HG03045 (cell line): Measurements from ENCODE around the gene DCDC2.
"Not testable (repeated sequence)": the region's sequence is repeated elsewhere in the genome, so short reads cannot be mapped to it uniquely, and the experiment has no call there.

ENCODE experiments used
- ATAC-seq: cut with Tn5 transposase; IDR thresholded peaks from one replicate; pipeline ENCODE4 v1.9.1; 2021; ENCODE audit warnings: mild to moderate bottlenecking, moderate library complexity; ENCODE audit not compliant: unreplicated experiment

DCDC2 gene

GRCh38 chr6:24273096-24273870 lies 84.6 kb downstream of the DCDC2 start:
- ATAC-seq = no peak

DNA sequence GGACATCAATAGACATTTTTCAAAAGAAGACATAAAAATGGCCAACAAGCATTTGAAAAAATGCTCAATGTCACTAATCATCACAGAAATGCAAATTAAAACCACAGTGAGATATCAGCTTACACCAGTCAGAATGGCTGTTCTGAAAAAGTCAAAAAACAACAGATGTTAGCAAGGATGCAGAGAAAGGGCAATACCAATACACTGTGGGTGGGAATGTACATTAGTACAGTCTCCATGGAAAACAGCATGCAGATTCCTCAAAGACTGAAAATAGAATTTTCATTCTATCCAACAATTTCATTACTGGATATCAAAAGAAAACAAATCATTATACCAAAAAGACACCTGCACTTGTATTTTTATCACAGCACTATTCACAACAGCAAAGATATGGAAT lies 85.3 kb downstream of the DCDC2 start:
- no peak for ATAC-seq

DNA sequence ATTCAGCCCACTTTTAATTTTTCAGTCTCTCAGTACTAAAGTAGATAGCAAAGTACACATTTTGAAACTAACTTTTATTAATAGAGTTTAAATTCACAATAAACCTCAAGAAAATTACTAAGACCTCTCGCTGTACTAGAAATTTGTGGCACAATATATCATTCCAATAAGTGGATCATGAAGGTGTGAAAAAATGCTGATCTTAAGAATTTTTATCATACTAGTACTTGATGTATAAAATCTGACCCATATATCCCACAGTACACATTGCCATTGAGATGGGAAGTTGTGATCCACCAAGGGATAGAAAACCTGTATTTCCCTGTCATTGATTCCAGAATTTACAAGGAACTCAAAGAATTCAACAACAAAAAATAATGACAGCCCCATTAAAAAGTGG lies 85.7 kb downstream of the DCDC2 start:
- no peak for ATAC-seq

DNA sequence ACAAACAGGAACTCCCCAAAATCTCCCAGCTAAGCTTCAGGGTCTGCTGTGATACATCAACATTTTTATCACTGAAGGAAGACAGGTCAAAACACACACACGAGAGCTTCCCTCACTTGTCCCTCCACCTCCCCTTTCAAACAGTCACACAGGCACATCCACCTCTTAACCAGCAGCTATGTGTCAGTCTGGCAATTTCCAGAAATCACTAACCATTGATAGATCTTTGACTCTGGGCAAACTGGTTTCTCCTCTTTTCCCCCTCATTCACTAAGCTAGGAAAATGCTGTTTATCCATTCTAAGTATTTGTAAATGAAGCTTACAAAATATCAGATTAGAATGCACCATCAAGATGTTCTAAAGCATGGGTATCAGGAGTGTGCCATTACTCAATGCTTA lies 87.8 kb downstream of the DCDC2 start:
- ATAC-seq = no peak

GRCh38 chr6:24258214-24258613 lies 99.6 kb downstream of the DCDC2 start:
- ATAC-seq = not testable (repeated sequence)

DNA sequence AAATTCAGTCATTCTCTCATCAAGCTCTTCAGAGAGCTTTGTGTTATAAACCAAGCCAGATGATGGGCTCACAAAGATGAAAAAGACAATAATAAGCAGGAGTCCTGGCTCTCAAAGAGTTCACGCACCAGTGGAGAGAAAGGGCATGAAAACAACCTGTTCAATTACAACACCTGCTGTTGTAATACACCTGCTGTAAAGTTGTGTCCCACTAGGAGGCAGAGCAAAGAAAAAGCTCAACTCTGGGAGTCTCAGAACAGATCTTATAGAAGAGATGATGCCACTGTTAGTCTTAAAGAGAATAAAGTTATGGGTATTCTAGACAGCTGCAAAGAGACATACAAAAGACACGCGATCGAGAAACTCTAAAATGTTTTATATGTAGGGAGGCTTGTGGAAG lies 100.6 kb downstream of the DCDC2 start:
- ATAC-seq = no peak

- peak; percentile 67 for ATAC-seq
These were observed 102.2 kb downstream of the DCDC2 start for GRCh38 chr6:24255676-24256075.

GRCh38 chr6:24253360-24253759 lies 104.5 kb downstream of the DCDC2 start:
- no peak for ATAC-seq

DNA sequence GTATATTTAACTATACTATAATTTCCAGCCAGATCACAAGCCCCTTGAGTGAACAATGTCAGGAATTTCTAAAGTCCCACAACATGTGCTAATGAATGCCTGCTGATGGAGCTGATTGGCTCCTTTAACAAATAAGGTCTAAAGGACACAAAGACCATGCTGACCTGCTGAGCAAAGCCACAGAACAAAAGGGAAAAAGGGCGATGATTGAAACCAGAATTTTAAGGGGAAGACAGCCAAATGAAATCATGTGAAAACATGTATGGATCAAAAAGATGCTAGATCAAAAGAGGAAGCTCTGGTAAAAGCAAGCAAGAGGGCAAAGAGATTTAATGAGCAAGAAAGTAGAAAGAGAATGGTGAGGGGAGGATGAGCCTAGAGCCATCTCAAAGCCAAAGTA lies 105.6 kb downstream of the DCDC2 start:
- ATAC-seq = no peak

GRCh38 chr6:24251339-24251738 lies 106.5 kb downstream of the DCDC2 start:
- no peak for ATAC-seq

DNA sequence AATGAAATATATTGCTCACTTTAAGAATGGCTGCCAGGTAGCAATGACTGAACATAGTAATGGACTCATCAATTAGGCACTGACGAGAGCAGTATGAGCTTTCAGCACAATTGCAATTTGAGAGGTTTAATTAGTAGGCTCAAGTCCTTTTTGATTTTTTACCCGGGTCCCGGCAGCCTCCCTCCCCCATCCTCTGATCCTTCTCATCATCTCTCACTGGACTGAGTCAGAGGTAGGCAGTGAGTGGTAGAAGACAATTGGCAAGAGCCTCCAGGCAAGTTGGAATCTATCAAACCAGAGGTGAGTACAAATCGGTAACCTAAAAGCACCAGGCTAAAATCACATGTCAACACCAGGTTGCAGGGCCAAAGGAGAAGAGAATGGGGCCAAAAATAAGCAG lies 107.9 kb downstream of the DCDC2 start:
- no peak for ATAC-seq

GRCh38 chr6:24245275-24245674 lies 112.6 kb downstream of the DCDC2 start:
- no peak for ATAC-seq

DNA sequence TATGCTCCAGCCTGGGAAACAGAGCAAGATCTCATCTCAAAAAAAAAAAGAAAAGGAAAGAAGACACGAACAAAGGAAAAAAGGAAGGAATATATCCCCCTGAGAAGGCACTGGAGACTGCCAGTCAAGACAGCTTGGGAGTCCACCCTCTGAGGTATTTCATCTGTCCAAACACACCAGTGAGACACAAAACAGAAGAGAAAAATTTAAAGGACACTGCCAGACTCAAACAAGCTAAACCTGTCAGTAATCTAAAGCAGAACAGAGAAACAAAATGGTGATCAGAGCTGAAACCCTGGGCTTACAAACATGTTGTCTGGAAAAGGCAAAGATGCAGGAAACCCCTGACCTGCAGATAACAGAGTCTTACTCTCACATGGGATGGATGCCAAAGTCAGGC lies 114.9 kb downstream of the DCDC2 start:
- no peak for ATAC-seq

DNA sequence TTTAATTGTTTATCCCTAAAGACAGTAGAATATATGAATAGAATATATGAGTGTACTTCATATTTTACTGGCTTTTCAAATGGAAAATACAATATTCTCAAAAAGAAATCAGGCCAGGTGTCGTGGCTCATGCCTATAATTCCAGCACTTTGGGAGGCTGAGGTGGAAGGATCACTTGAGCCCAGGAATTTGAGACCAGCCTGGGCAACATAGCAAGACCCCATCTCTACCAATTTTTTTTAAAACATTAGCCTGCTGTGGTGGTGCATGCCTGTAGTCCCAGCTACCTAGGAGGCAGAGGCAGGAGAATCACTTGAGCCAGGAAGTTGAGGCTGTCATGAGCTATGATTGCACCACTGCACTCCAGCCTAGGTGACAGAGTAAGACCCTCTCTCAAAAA lies 116.1 kb downstream of the DCDC2 start:
- not testable (repeated sequence) for ATAC-seq

DNA sequence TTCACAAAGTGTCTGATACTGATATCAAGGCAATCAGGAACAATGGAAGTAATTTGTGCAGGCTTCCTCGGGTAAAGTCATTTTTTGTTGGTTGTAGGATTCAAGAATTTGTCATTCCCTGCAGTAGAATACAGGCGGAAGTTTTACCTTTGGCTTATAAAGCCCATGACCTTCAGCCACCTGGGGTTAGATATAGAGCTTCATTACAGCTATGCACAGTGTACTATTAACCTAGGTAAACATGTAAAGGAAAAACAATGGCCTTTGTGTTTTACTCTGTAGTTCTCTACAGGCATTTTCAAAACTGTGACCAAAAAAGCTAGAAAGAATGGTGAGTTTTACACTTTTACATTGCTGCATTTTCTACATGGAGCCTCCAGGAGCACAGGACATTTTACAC lies 116.9 kb downstream of the DCDC2 start:
- ATAC-seq = no peak

DNA sequence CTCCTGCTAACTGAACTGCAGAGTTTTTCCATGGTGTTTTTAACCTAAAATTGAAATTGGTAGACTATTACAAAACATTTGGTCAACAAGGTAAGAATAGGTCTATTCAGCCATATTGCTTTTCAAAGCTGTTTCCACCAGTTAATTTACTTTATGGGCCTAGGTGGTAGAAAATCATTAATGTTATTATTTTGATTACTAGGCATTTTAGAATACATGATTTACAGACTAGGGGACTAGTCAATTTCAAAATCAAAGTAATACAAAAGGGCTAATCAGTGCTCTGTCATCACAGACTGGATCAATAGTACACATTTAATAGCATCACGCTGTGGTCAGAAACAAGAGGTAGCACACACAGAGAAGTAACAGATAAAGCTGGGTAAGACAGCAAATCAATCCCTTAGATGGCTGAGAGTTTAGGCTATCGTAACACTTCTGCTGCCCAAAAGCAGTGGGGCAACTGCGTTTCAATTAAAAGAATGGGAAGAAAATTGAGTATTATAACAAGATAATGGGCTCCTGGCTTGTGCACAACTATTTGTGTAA lies 117.4 kb downstream of the DCDC2 start:
- ATAC-seq = no peak

- no peak for ATAC-seq
These were observed 119.2 kb downstream of the DCDC2 start for GRCh38 chr6:24238700-24239099.

- not testable (repeated sequence) for ATAC-seq
These were observed 121.1 kb downstream of the DCDC2 start for GRCh38 chr6:24236779-24237178.

GRCh38 chr6:24233813-24234442 lies 123.9 kb downstream of the DCDC2 start:
- no peak for ATAC-seq

DNA sequence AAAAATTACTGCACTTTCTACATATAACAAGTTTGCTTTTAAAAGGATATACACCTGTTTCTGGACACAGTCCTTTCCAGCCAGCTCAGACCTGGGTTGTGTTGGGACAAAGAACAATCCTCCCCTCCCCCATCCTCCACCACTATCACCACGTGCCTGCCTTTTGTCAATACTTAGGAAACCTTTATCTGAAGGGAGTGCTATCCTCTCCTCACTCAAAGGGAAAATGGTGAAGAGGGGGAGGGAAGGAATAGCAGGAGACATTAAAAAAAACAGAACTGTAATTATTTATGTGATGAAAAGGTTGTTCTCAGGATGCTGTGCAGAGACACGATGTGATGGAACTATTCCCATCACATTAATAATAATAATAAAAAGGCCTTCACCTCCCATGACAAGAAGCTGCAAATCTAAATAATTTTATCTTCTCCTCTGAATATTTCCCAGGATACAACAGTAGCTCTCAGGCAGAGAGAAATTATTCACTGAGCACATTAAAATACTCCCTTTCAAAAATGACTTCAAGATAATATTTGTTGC lies 126.4 kb downstream of the DCDC2 start:
- no peak for ATAC-seq

DNA sequence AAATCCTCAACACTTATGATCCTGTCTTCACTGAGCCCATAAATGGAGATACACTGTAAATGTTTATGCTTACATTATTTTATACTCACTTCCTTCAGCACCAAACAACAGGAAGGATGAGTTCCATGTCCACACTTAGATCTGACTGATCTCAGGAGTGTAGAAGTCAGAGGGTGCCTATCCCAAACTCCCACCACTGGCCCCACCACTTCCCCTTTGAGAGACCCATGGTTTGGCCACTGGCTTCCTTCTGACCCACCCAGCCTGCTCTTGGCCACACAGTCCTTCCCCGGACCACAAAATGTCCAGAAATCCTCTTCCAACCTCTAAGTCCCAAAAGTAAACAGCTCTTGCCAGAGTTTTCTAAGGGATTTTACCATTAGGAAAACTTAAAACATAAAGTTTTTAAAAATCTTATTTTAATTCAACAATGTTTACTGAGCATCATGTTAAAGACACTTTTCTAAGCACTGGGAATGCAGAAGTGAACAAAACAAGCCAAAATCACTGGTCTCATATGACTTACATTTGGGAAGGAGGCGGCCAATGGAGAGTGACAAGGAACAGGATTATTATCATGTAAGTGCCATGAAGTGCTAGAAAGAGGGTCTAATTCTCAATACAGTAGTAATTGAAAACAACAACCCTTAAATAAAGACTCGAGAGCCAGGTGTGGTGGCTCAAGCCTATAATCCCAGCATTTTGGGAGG lies 128.0 kb downstream of the DCDC2 start:
- no peak for ATAC-seq
